ENCODE data around the gene WDFY1.

The WDFY1 gene, protein sequence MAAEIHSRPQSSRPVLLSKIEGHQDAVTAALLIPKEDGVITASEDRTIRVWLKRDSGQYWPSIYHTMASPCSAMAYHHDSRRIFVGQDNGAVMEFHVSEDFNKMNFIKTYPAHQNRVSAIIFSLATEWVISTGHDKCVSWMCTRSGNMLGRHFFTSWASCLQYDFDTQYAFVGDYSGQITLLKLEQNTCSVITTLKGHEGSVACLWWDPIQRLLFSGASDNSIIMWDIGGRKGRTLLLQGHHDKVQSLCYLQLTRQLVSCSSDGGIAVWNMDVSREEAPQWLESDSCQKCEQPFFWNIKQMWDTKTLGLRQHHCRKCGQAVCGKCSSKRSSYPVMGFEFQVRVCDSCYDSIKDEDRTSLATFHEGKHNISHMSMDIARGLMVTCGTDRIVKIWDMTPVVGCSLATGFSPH

DNA sequence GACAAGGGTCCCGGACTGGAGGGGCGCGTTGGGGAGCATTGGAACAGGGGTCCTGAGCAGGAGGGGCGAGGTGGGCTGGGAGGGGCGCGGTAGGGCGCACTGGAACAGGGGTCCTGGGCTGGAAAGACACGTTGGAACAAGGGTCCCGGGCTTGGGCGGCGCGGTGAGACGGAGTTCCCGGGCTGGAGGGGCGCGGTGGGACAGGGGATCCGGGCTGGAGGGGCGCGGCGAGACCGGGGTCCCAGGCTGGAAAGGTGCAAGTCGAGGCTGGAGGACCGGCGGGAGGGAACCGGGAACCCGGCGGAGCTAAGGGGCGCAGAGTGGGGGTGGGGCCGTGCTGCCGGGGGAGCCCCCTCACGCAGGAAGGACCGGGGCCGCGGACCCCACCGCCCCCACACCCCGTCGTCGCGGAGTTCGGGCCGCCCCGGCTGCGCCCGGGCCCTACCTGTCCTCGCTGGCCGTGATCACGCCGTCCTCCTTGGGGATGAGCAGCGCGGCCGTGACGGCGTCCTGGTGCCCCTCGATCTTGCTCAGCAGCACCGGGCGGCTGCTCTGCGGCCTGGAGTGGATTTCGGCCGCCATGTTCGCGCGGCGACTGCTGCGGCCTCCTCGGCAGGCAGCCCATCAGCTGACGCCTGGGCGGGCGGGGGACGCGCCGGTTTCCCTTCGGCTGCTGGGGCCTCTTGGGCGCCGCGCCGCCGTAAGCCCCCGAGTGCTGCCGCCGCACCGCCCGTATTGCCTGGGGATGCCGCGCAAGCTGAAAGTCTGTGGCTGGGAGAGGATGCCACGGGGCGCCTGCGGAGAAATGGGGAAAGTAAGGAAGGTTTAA is at the start of gene WDFY1:
Gene WDFY1 (minus strand): TSS at position 633 of the 829 bp plus-strand sequence. CDS start 51 bp downstream, at position 582.
- DNase-seq = peak; percentile 69

GRCh38 chr2:223994562-223995162 is 49.5 kb upstream of the WDFY1 start:
- DNase-seq = no peak

DNA sequence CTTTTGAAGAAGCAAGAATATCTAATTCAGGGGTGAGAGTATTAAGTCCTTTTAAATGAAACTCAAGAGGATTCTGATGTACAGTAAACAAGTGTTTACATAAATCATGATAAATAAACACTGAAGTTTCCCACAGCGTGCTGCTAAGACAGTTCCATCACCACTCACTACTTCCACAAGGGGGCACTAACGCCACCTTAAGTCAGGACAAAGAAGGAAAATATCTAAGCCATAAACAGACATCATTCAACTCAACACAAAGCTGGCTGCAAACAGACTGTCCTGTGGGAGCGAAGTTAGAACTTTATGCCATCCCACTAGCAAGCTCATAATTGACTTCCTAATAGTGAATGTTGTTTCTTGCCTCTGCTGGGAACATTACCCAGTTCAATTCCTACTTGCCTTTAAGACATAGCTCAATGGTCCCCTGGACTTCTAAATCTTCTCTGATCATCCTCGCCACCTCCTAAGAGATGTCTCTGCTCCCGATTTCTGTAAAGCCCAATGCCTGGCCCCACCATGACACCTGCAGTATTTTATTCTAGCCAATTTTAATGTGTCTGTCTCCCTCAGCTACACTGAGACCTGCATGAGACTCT is 48.6 kb upstream of the WDFY1 start:
- peak; percentile 38 for DNase-seq

GRCh38 chr2:223991611-223992010 is 46.5 kb upstream of the WDFY1 start:
- DNase-seq = no peak

- no peak for DNase-seq
These were observed 44.7 kb upstream of the WDFY1 start for GRCh38 chr2:223989856-223990232.

DNA sequence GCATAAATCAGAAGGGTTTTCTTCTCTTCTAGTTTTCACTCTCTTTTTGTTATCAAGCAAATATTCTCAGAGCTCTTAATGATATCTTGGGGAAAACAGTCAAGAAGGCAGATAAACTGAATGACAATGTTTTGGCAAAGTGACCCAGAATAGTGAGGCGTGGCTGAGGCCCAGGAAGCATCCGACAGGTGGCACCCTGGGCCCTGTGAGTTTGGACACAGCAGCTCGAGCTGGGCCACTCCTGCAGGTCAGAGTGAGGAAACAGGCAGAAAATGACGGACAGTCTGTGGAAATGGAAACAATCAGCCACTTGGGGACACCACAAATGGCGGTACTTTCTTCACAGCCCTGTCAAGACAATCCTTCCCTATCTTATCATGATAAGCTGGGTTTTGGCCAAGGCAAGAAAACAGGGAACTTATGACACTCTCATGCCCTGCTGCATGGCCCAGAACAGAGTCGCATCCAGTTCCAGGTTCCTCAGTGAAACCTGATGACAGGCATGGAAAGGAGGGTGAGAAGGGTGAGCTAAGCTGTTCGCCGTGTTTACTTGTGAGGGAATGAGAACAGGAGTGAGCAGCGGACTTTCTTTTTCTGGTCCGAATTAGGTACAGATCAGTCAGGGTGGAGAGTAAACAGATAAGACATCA is 44.2 kb upstream of the WDFY1 start:
- no peak for DNase-seq

DNA sequence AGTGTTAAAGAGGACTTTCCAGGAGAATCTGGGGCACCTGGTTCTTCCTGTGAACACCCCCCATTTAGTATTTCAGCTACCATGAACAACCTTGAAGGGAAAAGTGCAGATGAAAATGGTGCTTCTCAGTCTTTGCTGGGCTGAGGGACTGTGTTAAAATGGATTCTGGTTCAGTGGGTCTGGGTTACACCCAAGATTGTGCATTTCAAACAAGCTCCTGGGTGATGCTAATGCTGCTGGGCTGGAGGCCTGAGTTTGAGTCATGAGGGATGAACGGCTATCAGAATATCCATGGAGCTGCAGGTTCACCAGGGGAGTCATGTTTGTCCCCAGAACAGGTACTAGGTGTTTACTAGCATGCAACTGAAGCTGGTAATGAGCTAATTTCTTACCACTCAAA is 36.1 kb upstream of the WDFY1 start:
- no peak for DNase-seq

- no peak for DNase-seq
These were observed 35.7 kb upstream of the WDFY1 start for GRCh38 chr2:223980803-223981202.

- no peak for DNase-seq
These were observed 35.2 kb upstream of the WDFY1 start for GRCh38 chr2:223980397-223980735.

DNA sequence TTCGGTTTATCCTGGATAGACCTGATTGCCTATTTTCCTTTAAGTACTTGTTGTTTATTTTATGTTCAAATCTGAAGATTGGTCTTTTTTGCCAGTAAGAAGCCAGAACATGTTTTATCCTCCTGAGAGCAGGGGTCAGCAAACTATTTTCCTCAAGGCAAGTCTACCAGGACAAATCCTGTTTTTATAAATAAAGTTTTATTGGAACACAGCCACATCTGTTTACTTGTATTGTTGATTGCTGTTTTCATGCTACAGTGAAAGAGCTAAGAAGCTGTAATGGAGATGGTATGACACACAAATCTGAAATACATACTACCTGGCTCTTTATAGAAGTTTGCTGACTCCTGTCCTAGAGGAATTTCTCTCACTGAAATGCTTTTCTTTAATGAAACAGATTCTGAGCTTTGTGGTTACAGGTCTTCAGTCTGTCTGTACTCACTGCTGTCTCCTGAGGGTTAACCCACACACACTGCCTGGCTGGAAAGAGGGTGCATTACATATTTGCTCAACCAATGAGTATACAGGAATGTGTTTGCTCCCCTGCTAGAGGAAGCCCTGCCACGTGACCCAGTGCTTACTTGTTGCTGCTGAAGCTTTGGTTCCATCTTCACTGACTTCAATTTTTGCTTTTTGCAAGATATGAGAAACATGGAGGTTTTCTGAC is 34.7 kb upstream of the WDFY1 start:
- DNase-seq = no peak

GRCh38 chr2:223978451-223978850 is 33.3 kb upstream of the WDFY1 start:
- no peak for DNase-seq

DNA sequence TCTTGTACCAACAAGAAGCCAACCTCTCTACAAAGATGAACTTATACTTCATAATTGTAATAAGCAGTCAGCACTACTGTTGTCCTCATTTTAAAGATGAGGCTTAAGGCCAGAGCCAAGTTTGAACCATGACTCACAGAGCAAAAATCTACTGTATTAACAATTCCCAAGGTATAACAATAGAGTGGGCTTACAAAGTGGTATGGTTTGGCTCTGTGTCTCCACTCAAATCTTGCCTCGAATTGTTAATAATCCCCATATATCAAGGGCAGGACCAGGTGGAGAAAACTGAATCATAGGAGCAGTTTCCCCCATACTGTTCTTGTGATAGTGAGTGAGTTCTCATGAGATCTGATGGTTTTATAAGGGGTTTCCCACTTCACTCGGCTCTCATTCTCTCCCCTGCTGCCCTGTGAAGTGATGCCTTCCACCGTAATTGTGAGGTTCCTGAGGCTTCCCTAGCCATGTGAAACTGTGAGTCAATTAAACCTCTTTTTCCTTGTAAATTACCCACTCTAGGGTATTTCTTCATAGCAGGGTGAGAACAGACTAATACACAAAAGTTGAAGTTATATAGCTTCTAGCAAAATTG is 31.6 kb upstream of the WDFY1 start:
- no peak for DNase-seq

DNA sequence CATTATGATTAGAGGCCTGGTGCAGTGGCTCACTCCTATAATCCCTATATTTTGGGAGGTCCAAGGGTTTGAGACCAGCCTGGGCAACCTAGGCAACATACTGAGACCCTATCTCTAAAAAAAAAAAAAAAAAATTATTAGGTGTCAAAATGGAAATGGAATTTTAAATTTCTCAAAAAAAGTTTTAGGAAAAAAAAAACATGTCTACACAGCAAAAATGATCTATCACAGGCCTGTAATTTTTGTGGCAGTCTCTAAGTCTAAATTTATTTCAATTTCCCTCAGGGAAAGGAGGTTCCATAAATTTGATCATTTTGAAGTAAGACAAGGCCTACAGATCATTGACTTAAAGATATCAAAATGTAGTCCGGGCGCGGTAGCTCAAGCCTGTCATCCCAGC is 28.5 kb upstream of the WDFY1 start:
- DNase-seq = no peak

- DNase-seq = no peak
These were observed 27.5 kb upstream of the WDFY1 start for GRCh38 chr2:223972656-223973102.

GRCh38 chr2:223971731-223972130 is 26.6 kb upstream of the WDFY1 start:
- DNase-seq = no peak

DNA sequence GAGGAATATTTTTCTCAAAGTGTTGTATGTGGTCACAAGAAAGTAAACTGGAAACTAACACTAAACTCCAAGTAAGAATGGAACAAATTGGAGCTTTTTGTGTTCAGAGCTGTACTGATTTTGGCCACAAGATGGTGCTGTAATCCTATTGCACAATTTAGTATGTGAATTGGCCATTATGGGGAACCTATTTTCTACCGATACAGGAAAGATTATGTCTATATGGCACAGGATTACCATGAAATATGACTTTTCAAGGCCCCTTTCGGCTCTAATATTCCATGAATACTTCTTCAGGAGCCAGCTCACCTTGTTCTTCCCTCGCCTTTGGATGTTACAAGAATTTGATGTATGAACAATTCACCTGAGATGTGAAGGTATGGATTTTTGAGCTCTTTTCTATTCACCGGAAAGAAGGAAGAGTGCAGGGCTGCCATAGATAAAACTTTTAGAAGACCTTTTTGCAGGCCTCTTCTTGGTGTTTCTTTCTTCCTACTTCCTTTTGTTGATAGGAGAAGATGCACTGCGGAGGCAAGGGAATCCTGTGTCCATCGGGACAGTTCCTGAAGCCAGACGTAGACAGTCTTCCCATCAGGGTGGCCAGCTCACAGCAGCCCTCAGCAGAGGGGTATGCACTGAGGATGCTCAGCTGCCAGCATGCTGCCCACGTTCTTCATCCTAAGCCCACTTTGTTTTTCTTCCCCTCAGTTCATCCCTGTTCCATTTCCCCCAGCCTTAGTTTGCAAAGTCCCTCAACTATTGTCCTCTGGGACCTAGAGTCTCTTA is 25.4 kb upstream of the WDFY1 start:
- no peak for DNase-seq

GRCh38 chr2:223969856-223970255 is 24.7 kb upstream of the WDFY1 start:
- no peak for DNase-seq

DNA sequence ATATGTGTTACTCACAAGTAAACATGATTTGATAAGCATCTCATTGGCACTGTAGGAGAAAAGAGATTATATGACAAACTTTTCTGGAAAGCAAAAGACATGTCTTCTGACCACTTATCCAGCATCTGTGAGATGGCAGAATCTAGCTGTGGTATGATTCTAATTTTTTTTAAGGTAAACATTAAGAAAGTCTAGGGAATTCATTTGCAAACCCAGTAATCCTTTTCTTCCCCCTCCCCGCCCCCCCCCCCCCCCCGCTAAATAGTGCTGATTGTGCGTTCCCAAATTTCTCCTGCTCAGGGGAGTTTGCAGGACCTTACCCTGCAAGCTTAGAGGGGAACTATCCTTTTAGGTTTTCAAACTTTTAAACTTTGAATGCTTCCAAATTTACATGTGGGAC is 24.2 kb upstream of the WDFY1 start:
- DNase-seq = no peak

DNA sequence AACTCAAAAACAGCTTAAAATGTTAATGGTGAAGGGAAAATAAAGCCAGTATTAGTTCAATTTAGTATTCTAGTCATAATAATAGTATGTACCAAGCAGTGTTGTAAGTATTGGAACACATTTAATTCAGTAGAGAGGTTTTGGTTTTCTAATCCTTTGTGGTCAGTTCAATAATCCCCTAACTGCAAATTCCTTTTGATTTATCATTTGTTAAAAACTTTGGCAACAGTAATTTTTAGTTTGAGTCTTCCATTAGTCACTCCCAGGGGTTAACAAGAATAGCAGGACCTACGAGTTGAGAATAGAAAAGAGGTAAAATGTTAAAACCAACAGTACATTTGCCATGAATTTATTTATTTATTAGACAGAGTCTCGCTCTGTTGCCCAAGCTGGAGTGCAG is 22.8 kb upstream of the WDFY1 start:
- no peak for DNase-seq

DNA sequence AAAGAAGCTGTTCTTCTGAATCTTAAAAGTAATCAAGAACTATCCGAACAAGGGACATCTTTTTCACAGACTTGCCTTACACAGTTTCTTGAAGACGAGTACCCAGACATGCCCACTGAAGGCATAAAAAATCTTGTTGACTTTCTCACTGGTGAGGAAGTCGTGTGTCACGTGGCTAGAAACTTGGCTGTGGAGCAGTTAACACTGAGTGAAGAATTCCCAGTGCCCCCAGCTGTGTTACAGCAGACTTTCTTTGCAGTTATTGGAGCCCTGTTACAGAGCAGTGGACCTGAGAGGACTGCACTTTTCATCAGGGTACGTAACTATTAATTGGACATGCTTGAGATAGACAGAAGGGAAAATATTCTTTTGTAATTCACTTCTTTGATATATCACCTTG is 14.6 kb upstream of the WDFY1 start:
- no peak for DNase-seq

All from activated CD4-positive, alpha-beta T cell treated with anti-CD3 and anti-CD28 coated beads for 1 hour (primary cell).